CD14-positive monocyte (primary cell): ENCODE results near the gene ATP5PO. TPM values are rescaled to one million over a fixed set of nuclear protein-coding genes. Genes with fewer than 3 reads are reported as not detected.

Experiments used
- DNase-seq, 3 donors: peaks; one replicate each; pipeline ENCODE4 v3.0.0-alpha.2; 2011 to 2022
- H2AFZ ChIP-seq: 2 replicates; pipeline ENCODE4 v1.6.0; 2012; ENCODE audit warnings: mild to moderate bottlenecking, low read depth, low read length, inconsistent platforms; ENCODE audit not compliant: insufficient read depth, poor library complexity, severe bottlenecking
- H3K27ac ChIP-seq, 2 donors: 1 replicate in 1 of 2; 2 replicates in 1 of 2; pipeline ENCODE4 v1.5.1; 2012 to 2013; ENCODE audit warnings: low read length in 2 of 2, control low read depth in 1 of 2, inconsistent platforms in 1 of 2, low read depth in 1 of 2, mild to moderate bottlenecking in 1 of 2
- H3K27me3 ChIP-seq, 2 donors: one replicate each; pipeline versions ENCODE4 v1.6.0 to v1.6.1; 2011 to 2013; ENCODE audit warnings: low read length in 2 of 2; ENCODE audit not compliant: control insufficient read depth in 2 of 2, insufficient read depth in 2 of 2
- H3K36me3 ChIP-seq, 2 donors: replicated peaks in 1 of 2; 1 replicate in 1 of 2; 2 replicates in 1 of 2; pipeline versions ENCODE4 v1.5.1 to v1.6.1; 2012 to 2013; ENCODE audit warnings: low read length in 2 of 2, control low read depth in 1 of 2, inconsistent platforms in 1 of 2, mild to moderate bottlenecking in 1 of 2; ENCODE audit not compliant: insufficient read depth in 2 of 2, control insufficient read depth in 1 of 2
- H3K4me1 ChIP-seq, 2 donors: 1 replicate in 1 of 2; 2 replicates in 1 of 2; pipeline versions ENCODE4 v1.5.1 to v1.6.1; 2012 to 2013; ENCODE audit warnings: low read length in 2 of 2, control low read depth in 1 of 2, inconsistent platforms in 1 of 2, mild to moderate bottlenecking in 1 of 2, moderate library complexity in 1 of 2; ENCODE audit not compliant: insufficient read depth in 2 of 2, control insufficient read depth in 1 of 2
- H3K4me2 ChIP-seq: replicated peaks from 2 replicates; pipeline ENCODE3; 2012; ENCODE audit warnings: low read length, moderate library complexity, mild to moderate bottlenecking; ENCODE audit not compliant: poor library complexity, severe bottlenecking; ENCODE audit errors: extremely low read depth
- H3K4me3 ChIP-seq, 3 experiments: fragments of 200-600 bp in 1 of 3; sonication (generic) in 1 of 3; replicated peaks in 1 of 3; 1 replicate in 2 of 3; 2 replicates in 1 of 3; pipeline ENCODE4 v1.5.1; 2011 to 2013; ENCODE audit warnings: low read length in 3 of 3, mild to moderate bottlenecking in 3 of 3, control low read depth in 2 of 3, low read depth in 2 of 3, inconsistent platforms in 1 of 3, moderate library complexity in 1 of 3
- H3K79me2 ChIP-seq: 2 replicates; pipeline ENCODE4 v1.6.0; 2012; ENCODE audit warnings: mild to moderate bottlenecking, control low read depth, inconsistent platforms, low read length, moderate library complexity; ENCODE audit not compliant: insufficient read depth
- H3K9ac ChIP-seq: 2 replicates; pipeline ENCODE4 v1.6.0; 2017; ENCODE audit warnings: low read length, mild to moderate bottlenecking; ENCODE audit not compliant: insufficient read depth, poor library complexity, severe bottlenecking
- H3K9me3 ChIP-seq, 2 donors: replicated peaks in 1 of 2; 1 replicate in 1 of 2; 2 replicates in 1 of 2; pipeline versions ENCODE4 v1.5.1 to v1.6.1; 2012 to 2013; ENCODE audit warnings: low read length in 2 of 2, control low read depth in 1 of 2; ENCODE audit not compliant: control insufficient read depth in 1 of 2, insufficient read depth in 1 of 2
- H4K20me1 ChIP-seq: 2 replicates; pipeline ENCODE4 v1.6.0; 2012; ENCODE audit warnings: mild to moderate bottlenecking, low read length, control low read depth, moderate library complexity; ENCODE audit not compliant: insufficient read depth
- H3K27ac Mint-ChIP-seq, 7 donors: one replicate each; pipeline ENCODE4 v1.8.0; 2020; ENCODE audit warnings: mild to moderate bottlenecking in 7 of 7, mixed read lengths in 7 of 7, moderate library complexity in 6 of 7, inconsistent platforms in 2 of 7
- H3K27me3 Mint-ChIP-seq, 3 donors: one replicate each; pipeline ENCODE4 v1.8.0; 2021 to 2022; ENCODE audit warnings: low read depth in 3 of 3, mild to moderate bottlenecking in 3 of 3, mixed read lengths in 3 of 3, moderate library complexity in 3 of 3, inconsistent platforms in 1 of 3
- H3K36me3 Mint-ChIP-seq, 2 donors: one replicate each; pipeline ENCODE4 v1.8.0; 2020; ENCODE audit warnings: mixed read lengths in 2 of 2, inconsistent platforms in 1 of 2, mild to moderate bottlenecking in 1 of 2
- H3K4me1 Mint-ChIP-seq: one replicate; pipeline ENCODE4 v1.8.0; 2020; ENCODE audit warnings: mild to moderate bottlenecking, mixed read lengths
- H3K4me3 Mint-ChIP-seq, 2 donors: one replicate each; pipeline ENCODE4 v1.8.0; 2020; ENCODE audit warnings: mild to moderate bottlenecking in 2 of 2, mixed read lengths in 2 of 2, moderate library complexity in 1 of 2
- H3K9me3 Mint-ChIP-seq, 7 donors: one replicate each; pipeline ENCODE4 v1.8.0; 2020 to 2022; ENCODE audit warnings: mixed read lengths in 7 of 7, mild to moderate bottlenecking in 6 of 7, moderate library complexity in 6 of 7, inconsistent platforms in 2 of 7
- CTCF ChIP-seq: fragments of 200-600 bp; IDR thresholded peaks from one replicate; pipeline ENCODE4 v1.8.0; 2022; ENCODE audit warnings: antibody characterized with exemption, mild to moderate bottlenecking
- WGBS: methylation state at CpG from one replicate; pipeline ENCODE4 v1.1.5; 2013; ENCODE audit warnings: missing lambda C conversion rate; ENCODE audit not compliant: insufficient coverage; 5-methylcytosine and 5-hydroxymethylcytosine counted together
- intact Hi-C, 2 donors: fragments of 100-400 bp; cut with micrococcal nuclease; formaldehyde crosslinking; loops; one replicate each; pipeline versions ENCODE4 v1.15.0 to v1.15.1; 2023
- polyA plus RNA-seq, 3 donors: library from polyadenylated mRNA; depleted of rRNA in 1 of 3; unstranded in 2 of 3; stranded (reverse) in 1 of 3; fragments of 300-500 nt in 2 of 3; fragments of >200 nt in 1 of 3; fragmentation: Illumina TruSeq in 2 of 3; gene quantifications; 1 replicate in 2 of 3; 2 replicates in 1 of 3; pipeline ENCODE4 v1.2.3, GENCODE V29; 2012 to 2021

ATP5PO gene
- polyA plus RNA-seq, 3 donors: 153 to 397 (median 393) TPM

DNA sequence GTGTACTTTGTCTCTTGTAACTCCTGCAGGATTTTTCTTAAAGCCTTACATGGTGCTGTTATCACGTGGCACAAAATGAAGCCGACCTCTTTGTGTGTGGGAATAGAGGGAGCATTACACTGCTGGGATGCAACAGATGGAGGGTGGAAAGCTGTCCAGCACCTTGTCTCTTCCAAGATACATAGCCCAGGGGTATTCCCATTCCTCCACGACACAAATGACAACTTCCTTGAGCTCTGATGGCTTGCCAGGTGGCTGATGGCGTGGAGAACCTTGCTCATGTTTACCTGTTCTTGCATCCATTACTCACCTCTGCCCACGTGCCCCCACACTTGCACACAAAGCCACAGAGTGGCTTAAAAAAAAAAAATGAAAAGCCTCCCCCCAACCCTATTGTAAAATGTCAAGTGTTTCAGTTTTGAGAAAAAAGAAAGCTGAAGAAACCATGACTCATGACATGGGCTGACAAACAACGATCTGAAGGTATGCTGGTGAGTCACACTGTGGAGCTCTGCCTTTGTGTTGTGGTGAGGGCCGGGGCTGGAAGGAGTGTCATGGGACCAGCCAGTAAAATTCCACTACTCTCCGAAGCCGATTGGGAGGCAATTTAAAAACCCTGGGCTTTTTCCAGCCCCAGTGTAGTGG is 32.0 kb upstream of the ATP5PO start:
- Mint-ChIP-seq H3K4me3 (peak overlapping the region; percentile 50 to 69), H3K27ac (peak overlapping the region; percentile 88 to 97 (median 91)), H3K36me3 (peaks cover 2 to 7% of the 10 kb centered on the region in 2 donors), H3K9me3 (peaks cover 0 to 9% (median 3%) of the 10 kb centered on the region in 7 donors), H3K27me3 (peaks cover under 1 to 5% (median 2%) of the 10 kb centered on the region in 3 donors), H3K4me1 (peaks cover 41% of the 10 kb centered on the region)
- Histone ChIP-seq H3K4me3 (peak overlapping the region in 1 of 3 experiments; percentile 25), H3K4me1 (peaks cover 23 to 26% of the 10 kb centered on the region in 2 donors), H3K36me3 (no peaks in the 10 kb centered on the region), H3K79me2 (no peaks in the 10 kb centered on the region), H3K27ac (peak overlapping the region; percentile 24 to 71), H3K4me2 (peak overlapping the region; percentile 38), H3K27me3 (no peaks in the 10 kb centered on the region), H3K9ac (no peak overlapping the region), H2AFZ (peak overlapping the region; percentile 21), H3K9me3 (no peaks in the 10 kb centered on the region), H4K20me1 (no peaks in the 10 kb centered on the region)
- 21% methylated on average over 2 of the region's 9 CpGs for WGBS
- no peak for TF ChIP-seq CTCF
- peak; percentile 85 to 96 (median 91) for DNase-seq
- intact Hi-C loops: loop anchor here in 1 of 2 donors (10.0 kb wide), 1 partner anchor 77 kb away; no protein-coding TSS in a partner anchor

- Histone ChIP-seq H3K79me2 (no peaks in the 10 kb centered on the region), H3K27ac (no peak overlapping the region), H3K4me2 (no peak overlapping the region), H3K36me3 (no peaks in the 10 kb centered on the region), H2AFZ (no peak overlapping the region), H4K20me1 (no peaks in the 10 kb centered on the region), H3K27me3 (no peaks in the 10 kb centered on the region), H3K9ac (no peak overlapping the region), H3K9me3 (no peaks in the 10 kb centered on the region), H3K4me1 (peaks cover 21 to 26% of the 10 kb centered on the region in 2 donors), H3K4me3 (no peak overlapping the region)
- Mint-ChIP-seq H3K4me3 (no peak overlapping the region), H3K36me3 (peaks cover 2 to 9% of the 10 kb centered on the region in 2 donors), H3K9me3 (peaks cover 0 to 9% (median 3%) of the 10 kb centered on the region in 7 donors), H3K4me1 (peaks cover 37% of the 10 kb centered on the region), H3K27ac (peak overlapping the region in 1 of 7 donors; percentile 43), H3K27me3 (peaks cover 0 to 2% (median 2%) of the 10 kb centered on the region in 3 donors)
- WGBS: no CpG with 5 or more reads among the region's 2 CpGs
- intact Hi-C loops: loop anchor here in 1 of 2 donors (10.0 kb wide), 1 partner anchor 79 kb away; no protein-coding TSS in a partner anchor
- no peak for DNase-seq
- no peak for TF ChIP-seq CTCF
These were observed 30.2 kb upstream of the ATP5PO start for GRCh38 chr21:33945652-33946270.
